Fibroblast of the aortic adventitia (primary cell): ENCODE data around the gene VAV2. TPM values are rescaled to one million over a fixed set of nuclear protein-coding genes. Genes with fewer than 3 reads are reported as not detected.

ENCODE experiments used
- DNase-seq: peaks from one replicate; pipeline ENCODE4 v3.0.0-alpha.2; 2010; ENCODE audit warnings: low read depth
- H3K4me3 ChIP-seq: 2 replicates; pipeline ENCODE4 v1.5.1; 2011; ENCODE audit warnings: low read depth, mild to moderate bottlenecking, control low read depth, low read length, moderate library complexity
- CTCF ChIP-seq: IDR thresholded peaks from 2 replicates; pipeline ENCODE4 v1.5.1; 2011; ENCODE audit warnings: mild to moderate bottlenecking, low read length, control low read depth, inconsistent platforms; ENCODE audit not compliant: insufficient read depth
- total RNA-seq: library from RNA; depleted of rRNA; stranded (reverse); fragments of >200 nt; gene quantifications from 2 replicates; pipeline ENCODE4 v1.2.3, GENCODE V29; 2012; ENCODE audit warnings: low replicate concordance

VAV2 gene
- total RNA-seq, 1 donor: 10.9 TPM

- DNase-seq: no peak
- no peak overlapping the region for H3K4me3 ChIP-seq
- no peak for TF ChIP-seq CTCF
These were observed 202.3 kb downstream of the VAV2 start for GRCh38 chr9:133789778-133790177.

- DNase-seq: no peak
- H3K4me3 ChIP-seq: no peak overlapping the region
- no peak for TF ChIP-seq CTCF
These were observed 203.1 kb downstream of the VAV2 start for GRCh38 chr9:133788819-133789717.

- no peak for TF ChIP-seq CTCF
- no peak overlapping the region for H3K4me3 ChIP-seq
- DNase-seq: no peak
These were observed 203.9 kb downstream of the VAV2 start for GRCh38 chr9:133788045-133788818.

- peak; percentile 25 for DNase-seq
- no peak overlapping the region for H3K4me3 ChIP-seq
- TF ChIP-seq CTCF: no peak
These were observed 204.4 kb downstream of the VAV2 start for GRCh38 chr9:133787754-133788025.

GRCh38 chr9:133786907-133787753, 205.0 kb downstream of the VAV2 start:
- TF ChIP-seq CTCF: no peak

GRCh38 chr9:133786371-133786753, 205.8 kb downstream of the VAV2 start:
- no peak overlapping the region for H3K4me3 ChIP-seq
- DNase-seq: no peak
- TF ChIP-seq CTCF: no peak

More at GRCh38 chr9:133786907-133787753, 205.0 kb downstream of the VAV2 start:
- no peak for DNase-seq
- H3K4me3 ChIP-seq: no peak overlapping the region
